ENCODE results near the gene SMR3B. TPM values are rescaled to one million over a fixed set of nuclear protein-coding genes. Genes with fewer than 3 reads are reported as not detected.

Gene SMR3B
- polyA plus RNA-seq, 1 donor (not counting 4 experiments of a cell fraction or from before 2014, with no cell fraction given), result not detected

DNA sequence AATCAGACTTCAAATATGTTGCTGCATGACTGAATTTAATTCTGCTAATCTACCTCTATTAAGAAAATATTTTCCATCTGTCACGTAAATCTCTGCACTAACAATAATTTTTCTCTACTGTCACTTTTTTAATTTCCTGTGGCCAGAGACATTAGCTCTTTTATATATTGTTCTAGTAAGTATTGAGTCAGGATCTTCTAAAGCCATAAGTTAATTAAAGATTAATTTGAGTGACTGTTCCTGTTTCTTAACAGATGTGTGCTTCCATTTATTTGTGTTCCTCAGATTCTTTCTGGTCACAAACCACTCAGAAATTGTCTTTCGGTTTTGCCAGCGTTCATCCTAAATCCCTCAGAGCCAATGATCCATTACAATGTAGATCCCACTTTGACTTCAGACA lies 2.4 kb upstream of the SMR3B start:
- Histone ChIP-seq H3K4me1 (ENCODE audit: control insufficient read depth, extremely low read depth, insufficient read depth, low read length) (no peaks in the 10 kb centered on the region), H4K20me1 (ENCODE audit: control insufficient read depth, extremely low read depth, insufficient read depth, low read length) (no peaks in the 10 kb centered on the region), H3K9me1 (ENCODE audit: control insufficient read depth, extremely low read depth, insufficient read depth, low read length) (no peaks in the 10 kb centered on the region), H3K4me2 (ENCODE audit: control insufficient read depth, extremely low read depth, insufficient read depth, low read depth, low read length) (no peak overlapping the region), H2AFZ (ENCODE audit: control insufficient read depth, low read length) (no peak overlapping the region), H3K79me2 (ENCODE audit: control insufficient read depth, insufficient read depth, low read length) (no peaks in the 10 kb centered on the region), H3K27ac (ENCODE audit: control insufficient read depth, insufficient read depth, low read length) (no peak overlapping the region), H3K36me3 (ENCODE audit: control insufficient read depth in 2 of 2, extremely low read depth in 1 of 2, insufficient read depth in 2 of 2, low read length in 2 of 2) (no peaks in the 10 kb centered on the region), H3K4me3 (ENCODE audit: control insufficient read depth in 2 of 3, extremely low read depth in 1 of 3, insufficient read depth in 2 of 3, low read depth in 1 of 3, low read length in 3 of 3) (no peak overlapping the region), H3K9ac (ENCODE audit: control insufficient read depth, extremely low read depth, insufficient read depth, low read length) (no peak overlapping the region), H3K27me3 (ENCODE audit: control insufficient read depth, extremely low read depth, insufficient read depth, low read length) (no peaks in the 10 kb centered on the region), H3K9me3 (ENCODE audit: control insufficient read depth, low read depth, low read length) (no peaks in the 10 kb centered on the region)
- TF ChIP-seq, protein P1, sequence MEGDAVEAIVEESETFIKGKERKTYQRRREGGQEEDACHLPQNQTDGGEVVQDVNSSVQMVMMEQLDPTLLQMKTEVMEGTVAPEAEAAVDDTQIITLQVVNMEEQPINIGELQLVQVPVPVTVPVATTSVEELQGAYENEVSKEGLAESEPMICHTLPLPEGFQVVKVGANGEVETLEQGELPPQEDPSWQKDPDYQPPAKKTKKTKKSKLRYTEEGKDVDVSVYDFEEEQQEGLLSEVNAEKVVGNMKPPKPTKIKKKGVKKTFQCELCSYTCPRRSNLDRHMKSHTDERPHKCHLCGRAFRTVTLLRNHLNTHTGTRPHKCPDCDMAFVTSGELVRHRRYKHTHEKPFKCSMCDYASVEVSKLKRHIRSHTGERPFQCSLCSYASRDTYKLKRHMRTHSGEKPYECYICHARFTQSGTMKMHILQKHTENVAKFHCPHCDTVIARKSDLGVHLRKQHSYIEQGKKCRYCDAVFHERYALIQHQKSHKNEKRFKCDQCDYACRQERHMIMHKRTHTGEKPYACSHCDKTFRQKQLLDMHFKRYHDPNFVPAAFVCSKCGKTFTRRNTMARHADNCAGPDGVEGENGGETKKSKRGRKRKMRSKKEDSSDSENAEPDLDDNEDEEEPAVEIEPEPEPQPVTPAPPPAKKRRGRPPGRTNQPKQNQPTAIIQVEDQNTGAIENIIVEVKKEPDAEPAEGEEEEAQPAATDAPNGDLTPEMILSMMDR (optimal IDR thresholded peaks at IDR 0.05 in 1 of 3, IDR thresholded peaks at IDR 0.05 in 1 of 3, conservative IDR thresholded peaks at IDR 0.05 in 1 of 3; ENCODE audit: extremely low read depth in 1 of 3, insufficient read depth in 2 of 3, low read length in 3 of 3), result no peak
- no peak for TF ChIP-seq EZH2 (IDR thresholded peaks at IDR 0.05; ENCODE audit: low read length)
- no peak for DNase-seq (ENCODE audit: low read depth, low spot score)
- FAIRE-seq, result no peak
- dilution Hi-C loops (cut with MboI; ENCODE audit: extremely low pct_ligation_motif_present, low sequenced_read_pairs), result no loop called here

DNA sequence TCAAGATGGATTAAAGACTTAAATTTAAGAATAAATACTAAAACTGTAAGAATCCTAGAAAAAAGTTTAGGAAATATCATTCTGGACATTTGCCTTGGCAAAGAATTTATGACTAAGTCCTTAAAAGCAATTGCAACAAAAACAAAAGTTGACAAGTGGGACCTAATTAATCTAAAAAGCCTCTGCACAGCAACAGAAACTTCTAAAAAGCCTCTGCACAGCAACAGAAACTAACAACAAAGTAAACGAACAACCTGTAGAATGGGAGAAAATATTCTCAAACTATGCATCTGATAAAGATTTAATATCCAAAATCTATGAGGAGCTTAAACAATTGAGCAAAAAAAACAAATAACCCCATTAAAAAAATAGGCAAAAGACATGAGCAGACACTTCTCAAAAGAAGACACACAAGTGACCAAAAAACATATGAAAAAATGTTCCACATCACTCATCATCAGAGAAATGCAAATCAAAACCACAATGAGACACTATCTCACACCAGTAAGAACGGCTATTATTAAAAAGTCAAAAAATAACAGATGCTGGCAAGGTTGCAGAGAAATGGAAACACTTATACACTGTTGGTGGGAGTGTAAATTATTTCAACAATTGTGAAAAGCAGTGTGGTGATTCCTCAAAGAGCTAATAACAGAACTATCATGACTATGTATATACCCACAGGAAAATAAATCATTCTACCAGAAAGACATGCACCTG lies 9.3 kb downstream of the SMR3B start:
- dilution Hi-C loops (cut with MboI; ENCODE audit: extremely low pct_ligation_motif_present, low sequenced_read_pairs), result loop anchor here (10.0 kb wide), 1 partner anchor 487 kb away; no protein-coding TSS in a partner anchor
- no peaks in the 10 kb centered on the region for H3K36me3 ChIP-seq (ENCODE audit: control insufficient read depth in 2 of 2, extremely low read depth in 1 of 2, insufficient read depth in 2 of 2, low read length in 2 of 2)
- no peak overlapping the region for H2AFZ ChIP-seq (ENCODE audit: control insufficient read depth, low read length)
- no peak overlapping the region for H3K4me3 ChIP-seq (ENCODE audit: control insufficient read depth in 2 of 3, extremely low read depth in 1 of 3, insufficient read depth in 2 of 3, low read depth in 1 of 3, low read length in 3 of 3)
- no peaks in the 10 kb centered on the region for H3K27me3 ChIP-seq (ENCODE audit: control insufficient read depth, extremely low read depth, insufficient read depth, low read length)
- no peak for DNase-seq (ENCODE audit: low read depth, low spot score)
- no peaks in the 10 kb centered on the region for H3K4me1 ChIP-seq (ENCODE audit: control insufficient read depth, extremely low read depth, insufficient read depth, low read length)
- TF ChIP-seq EZH2 (IDR thresholded peaks at IDR 0.05; ENCODE audit: low read length), result no peak
- TF ChIP-seq, protein P1 (optimal IDR thresholded peaks at IDR 0.05 in 1 of 3, IDR thresholded peaks at IDR 0.05 in 1 of 3, conservative IDR thresholded peaks at IDR 0.05 in 1 of 3; ENCODE audit: extremely low read depth in 1 of 3, insufficient read depth in 2 of 3, low read length in 3 of 3), result no peak
- no peak overlapping the region for H3K4me2 ChIP-seq (ENCODE audit: control insufficient read depth, extremely low read depth, insufficient read depth, low read depth, low read length)
- H3K79me2 ChIP-seq (ENCODE audit: control insufficient read depth, insufficient read depth, low read length), result no peaks in the 10 kb centered on the region
- no peak overlapping the region for H3K9ac ChIP-seq (ENCODE audit: control insufficient read depth, extremely low read depth, insufficient read depth, low read length)
- H4K20me1 ChIP-seq (ENCODE audit: control insufficient read depth, extremely low read depth, insufficient read depth, low read length), result no peaks in the 10 kb centered on the region
- no peak overlapping the region for H3K27ac ChIP-seq (ENCODE audit: control insufficient read depth, insufficient read depth, low read length)
- no peaks in the 10 kb centered on the region for H3K9me1 ChIP-seq (ENCODE audit: control insufficient read depth, extremely low read depth, insufficient read depth, low read length)
- FAIRE-seq, result no peak
- H3K9me3 ChIP-seq (ENCODE audit: control insufficient read depth, low read depth, low read length), result no peaks in the 10 kb centered on the region
